Calu3 (cell line): ENCODE results near the gene MAML3. TPM values are rescaled to one million over a fixed set of nuclear protein-coding genes. Genes with fewer than 3 reads are reported as not detected.

ENCODE experiments used
- BruUV-seq: library from RNA; stranded (reverse); fragments of 400-500 nt; replicated peaks from 2 replicates; lab custom pipeline; 2021; lab: Mats Ljungman, UMichigan
- CTCF ChIA-PET: fragments of 300-600 bp; sonication (Branson Sonifier 250); formaldehyde crosslinking; loops from one replicate; lab custom pipeline; 2022; ENCODE audit warnings: antibody characterized with exemption; lab: Charles Lee
- DNase-seq: peaks from one replicate; pipeline ENCODE4 v3.0.0; 2022
- H3K27ac Mint-ChIP-seq: one replicate; pipeline ENCODE4 v1.8.0; 2022; ENCODE audit warnings: mixed read lengths; ENCODE audit not compliant: unreplicated experiment
- H3K27me3 Mint-ChIP-seq: one replicate; pipeline ENCODE4 v1.8.0; 2022; ENCODE audit warnings: mixed read lengths; ENCODE audit not compliant: unreplicated experiment
- H3K36me3 Mint-ChIP-seq: one replicate; pipeline ENCODE4 v1.8.0; 2022; ENCODE audit warnings: mild to moderate bottlenecking, moderate library complexity, mixed read lengths; ENCODE audit not compliant: insufficient read depth, unreplicated experiment
- H3K4me1 Mint-ChIP-seq: one replicate; pipeline ENCODE4 v1.8.0; 2022; ENCODE audit warnings: mild to moderate bottlenecking, low read depth, mixed read lengths; ENCODE audit not compliant: unreplicated experiment
- H3K4me3 Mint-ChIP-seq: one replicate; pipeline ENCODE4 v1.8.0; 2022; ENCODE audit warnings: mild to moderate bottlenecking, low read depth, moderate library complexity, mixed read lengths; ENCODE audit not compliant: unreplicated experiment
- H3K9me3 Mint-ChIP-seq: one replicate; pipeline ENCODE4 v1.8.0; 2022; ENCODE audit warnings: low read depth, mixed read lengths; ENCODE audit not compliant: unreplicated experiment
- CTCF ChIP-seq: fragments of 200-600 bp; IDR thresholded peaks from one replicate; pipeline ENCODE4 v1.8.0; 2022; ENCODE audit warnings: antibody characterized with exemption; ENCODE audit not compliant: unreplicated experiment
- intact Hi-C: fragments of 100-400 bp; cut with micrococcal nuclease; formaldehyde crosslinking; loops from one replicate; pipeline ENCODE4 v1.10.0; 2022; ENCODE audit not compliant: unreplicated experiment
- total RNA-seq: library from RNA; stranded (reverse); gene quantifications from 2 replicates; pipeline ENCODE4 v1.2.3, GENCODE V29; 2022

MAML3 gene
- total RNA-seq, 1 experiment from 2014 or later = 4.0 TPM

GRCh38 chr4:139670775-139671174 lies 483.2 kb downstream of the MAML3 start:
- Mint-ChIP-seq H3K27ac (no peak overlapping the region), H3K4me1 (peaks cover 35% of the 10 kb centered on the region), H3K9me3 (no peaks in the 10 kb centered on the region), H3K36me3 (peaks cover 14% of the 10 kb centered on the region), H3K27me3 (no peaks in the 10 kb centered on the region), H3K4me3 (no peak overlapping the region)
- intact Hi-C loops = no loop called here
- no peak for DNase-seq
- TF ChIP-seq CTCF = no peak
- BruUV-seq = no TSS peak
- CTCF ChIA-PET = no interaction called here

- CTCF ChIA-PET = no interaction called here
- no peaks in the 10 kb centered on the region for H3K9me3 Mint-ChIP-seq
- H3K4me3 Mint-ChIP-seq = no peak overlapping the region
- H3K27ac Mint-ChIP-seq = no peak overlapping the region
- TF ChIP-seq CTCF = no peak
- intact Hi-C loops = no loop called here
- no TSS peak for BruUV-seq
- H3K27me3 Mint-ChIP-seq = no peaks in the 10 kb centered on the region
- peaks cover 20% of the 10 kb centered on the region for H3K36me3 Mint-ChIP-seq
- peaks cover 28% of the 10 kb centered on the region for H3K4me1 Mint-ChIP-seq
- DNase-seq = no peak
Measured at GRCh38 chr4:139669890-139670289, 484.1 kb downstream of the MAML3 start.

GRCh38 chr4:139669335-139669734 lies 484.6 kb downstream of the MAML3 start:
- no peak for DNase-seq
- Mint-ChIP-seq H3K36me3 (peaks cover 20% of the 10 kb centered on the region), H3K27me3 (no peaks in the 10 kb centered on the region), H3K27ac (no peak overlapping the region), H3K4me3 (no peak overlapping the region), H3K4me1 (peaks cover 28% of the 10 kb centered on the region), H3K9me3 (no peaks in the 10 kb centered on the region)
- CTCF ChIA-PET = no interaction called here
- no peak for TF ChIP-seq CTCF
- intact Hi-C loops = no loop called here
- no TSS peak for BruUV-seq

GRCh38 chr4:139668658-139669201 lies 485.3 kb downstream of the MAML3 start:
- Mint-ChIP-seq H3K27ac (no peak overlapping the region), H3K4me3 (no peak overlapping the region), H3K4me1 (peaks cover 28% of the 10 kb centered on the region), H3K36me3 (peaks cover 20% of the 10 kb centered on the region), H3K9me3 (no peaks in the 10 kb centered on the region), H3K27me3 (no peaks in the 10 kb centered on the region)
- CTCF ChIA-PET = no interaction called here
- BruUV-seq = no TSS peak
- no peak for DNase-seq
- no peak for TF ChIP-seq CTCF
- intact Hi-C loops = no loop called here
